Trophoblast cell (in vitro differentiated cells and primary cell): ENCODE measurements around the gene ZBED4.

ENCODE experiments used
- DNase-seq, 2 donors: peaks; one replicate each; pipeline ENCODE4 v3.0.0-alpha.2; 2016
- H2AFZ ChIP-seq: 2 replicates; pipeline ENCODE4 v1.6.1; 2013; ENCODE audit warnings: low read length, moderate library complexity, mild to moderate bottlenecking; ENCODE audit not compliant: insufficient read depth, poor library complexity
- H2AK5ac ChIP-seq: 2 replicates; pipeline ENCODE4 v1.6.1; 2013; ENCODE audit warnings: mild to moderate bottlenecking, low read length
- H2BK120ac ChIP-seq: 2 replicates; pipeline ENCODE4 v1.6.1; 2013; ENCODE audit warnings: low read length, mild to moderate bottlenecking, moderate library complexity; ENCODE audit not compliant: insufficient read depth, poor library complexity
- H2BK12ac ChIP-seq: 2 replicates; pipeline ENCODE4 v1.6.1; 2013; ENCODE audit warnings: mild to moderate bottlenecking, low read length, moderate library complexity
- H2BK5ac ChIP-seq: 2 replicates; pipeline ENCODE4 v1.6.1; 2013; ENCODE audit warnings: low read length, low read depth, moderate library complexity, mild to moderate bottlenecking; ENCODE audit not compliant: poor library complexity
- H3K14ac ChIP-seq: 2 replicates; pipeline ENCODE4 v1.6.1; 2013; ENCODE audit warnings: mild to moderate bottlenecking, low read length
- H3K18ac ChIP-seq: 2 replicates; pipeline ENCODE4 v1.6.1; 2013; ENCODE audit warnings: mild to moderate bottlenecking, low read length
- H3K23ac ChIP-seq: 2 replicates; pipeline ENCODE4 v1.6.1; 2013; ENCODE audit warnings: low read length
- H3K27ac ChIP-seq: 2 replicates; pipeline ENCODE4 v1.5.1; 2013; ENCODE audit warnings: low read depth, mild to moderate bottlenecking, inconsistent platforms, low read length, moderate library complexity
- H3K27me3 ChIP-seq: 2 replicates; pipeline ENCODE4 v1.6.1; 2013; ENCODE audit warnings: inconsistent platforms, mild to moderate bottlenecking, low read length, moderate library complexity; ENCODE audit not compliant: insufficient read depth
- H3K36me3 ChIP-seq, 2 experiments: 1 replicate in 1 of 2; 2 replicates in 1 of 2; pipeline ENCODE4 v1.6.1; 2013; ENCODE audit warnings: low read length in 2 of 2, mild to moderate bottlenecking in 2 of 2, moderate library complexity in 1 of 2; ENCODE audit not compliant: insufficient read depth in 2 of 2, control insufficient read depth in 1 of 2
- H3K4ac ChIP-seq: 2 replicates; pipeline ENCODE4 v1.6.1; 2013; ENCODE audit warnings: low read depth, mild to moderate bottlenecking, low read length, moderate library complexity
- H3K4me1 ChIP-seq, 2 experiments: 1 replicate in 1 of 2; 2 replicates in 1 of 2; pipeline ENCODE4 v1.6.1; 2013; ENCODE audit warnings: low read length in 2 of 2, mild to moderate bottlenecking in 2 of 2, moderate library complexity in 1 of 2; ENCODE audit not compliant: insufficient read depth in 2 of 2, control insufficient read depth in 1 of 2
- H3K4me2 ChIP-seq: 2 replicates; pipeline ENCODE4 v1.6.1; 2013; ENCODE audit warnings: inconsistent platforms, mild to moderate bottlenecking, low read length, moderate library complexity
- H3K4me3 ChIP-seq: 2 replicates; pipeline ENCODE4 v1.5.1; 2013; ENCODE audit warnings: mild to moderate bottlenecking, low read depth, low read length, inconsistent platforms
- H3K79me1 ChIP-seq: one replicate; pipeline ENCODE4 v1.6.1; 2013; ENCODE audit warnings: low read length
- H3K79me2 ChIP-seq: 2 replicates; pipeline ENCODE4 v1.6.1; 2013; ENCODE audit warnings: low read length, mild to moderate bottlenecking; ENCODE audit not compliant: control insufficient read depth, insufficient read depth, poor library complexity
- H3K9ac ChIP-seq: 2 replicates; pipeline ENCODE4 v1.6.1; 2013; ENCODE audit warnings: mild to moderate bottlenecking, low read length
- H3K9me3 ChIP-seq: 2 replicates; pipeline ENCODE4 v1.6.1; 2013; ENCODE audit warnings: low read depth, mild to moderate bottlenecking, control low read depth, inconsistent platforms, low read length; ENCODE audit not compliant: insufficient read depth
- H4K12ac ChIP-seq: 2 replicates; pipeline ENCODE4 v1.6.1; 2013; ENCODE audit warnings: low read depth, mild to moderate bottlenecking, low read length, moderate library complexity
- H4K8ac ChIP-seq: 2 replicates; pipeline ENCODE4 v1.6.1; 2013; ENCODE audit warnings: low read depth, mild to moderate bottlenecking, low read length, moderate library complexity
- H4K91ac ChIP-seq: one replicate; pipeline ENCODE4 v1.6.1; 2013; ENCODE audit warnings: low read depth, mild to moderate bottlenecking, low read length, moderate library complexity
- WGBS: extraction: QIAGEN DNeasy Blood & Tissue Kit; methylation state at CpG from one replicate; pipeline ENCODE4 v1.1.7; 2013; ENCODE audit warnings: missing lambda C conversion rate; ENCODE audit not compliant: insufficient read length, insufficient coverage; ENCODE audit errors: extremely low coverage; 5-methylcytosine and 5-hydroxymethylcytosine counted together

The ZBED4 gene

DNA sequence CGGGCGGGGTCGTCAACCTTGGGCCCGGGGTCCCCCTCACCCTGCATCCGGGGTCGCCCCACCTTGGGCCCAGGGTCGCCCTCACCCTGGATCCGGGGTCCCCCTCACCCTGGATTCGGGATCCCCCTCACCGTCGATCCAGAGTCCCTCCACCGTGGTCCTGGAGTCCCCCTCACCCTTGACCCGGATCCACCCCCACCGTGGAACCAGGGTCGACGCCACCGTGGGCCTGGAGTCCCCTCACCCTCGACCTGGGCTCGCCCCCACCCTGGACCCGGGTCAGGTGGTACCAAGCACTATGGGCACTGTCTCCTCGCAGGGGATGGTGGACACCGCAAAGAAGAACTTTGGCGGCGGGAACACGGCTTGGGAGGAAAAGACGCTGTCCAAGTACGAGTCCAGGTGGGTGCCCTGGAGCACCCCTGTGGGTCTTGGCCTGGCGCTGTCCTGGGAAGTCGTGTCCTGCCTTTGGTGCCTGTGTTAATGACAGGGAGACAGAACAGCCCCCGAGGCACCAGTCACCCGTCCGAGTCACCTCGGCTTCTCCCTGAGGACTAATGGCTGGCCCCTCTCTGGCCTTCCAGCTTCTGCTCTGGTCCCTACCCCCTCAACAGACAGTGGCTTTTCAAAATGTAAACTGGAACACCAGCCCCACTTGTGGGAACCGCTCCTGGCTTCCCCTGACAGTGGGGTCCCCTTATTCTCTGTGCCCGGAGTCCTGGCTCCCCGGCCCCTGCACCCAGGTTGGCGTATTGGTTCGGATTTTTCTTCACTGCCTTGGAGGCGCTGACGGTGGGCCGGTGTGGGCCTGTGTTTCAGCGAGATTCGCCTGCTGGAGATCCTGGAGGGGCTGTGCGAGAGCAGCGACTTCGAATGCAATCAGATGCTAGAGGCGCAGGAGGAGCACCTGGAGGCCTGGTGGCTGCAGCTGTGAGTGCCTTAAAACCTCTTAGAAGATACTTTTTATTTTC is 65.6 kb downstream of the ZBED4 start:
- Histone ChIP-seq H2BK12ac (no peak overlapping the region), H2BK5ac (peak overlapping the region; percentile 4), H3K27me3 (no peaks in the 10 kb centered on the region), H3K4me2 (peak overlapping the region; percentile 87), H3K36me3 (peaks cover 20 to 25% of the 10 kb centered on the region in 2 experiments), H3K23ac (no peak overlapping the region), H3K14ac (peak overlapping the region; percentile 87), H3K4me1 (peaks cover 5 to 12% of the 10 kb centered on the region in 2 experiments), H4K91ac (peak overlapping the region; percentile 45), H3K4me3 (peak overlapping the region; percentile 89), H2AK5ac (peak overlapping the region; percentile 1), H3K9ac (peak overlapping the region; percentile 91), H4K8ac (peak overlapping the region; percentile 51), H3K9me3 (peaks cover 2% of the 10 kb centered on the region), H2AFZ (peak overlapping the region; percentile 6), H2BK120ac (peak overlapping the region; percentile 73), H3K79me1 (peaks cover 11% of the 10 kb centered on the region), H3K4ac (peak overlapping the region; percentile 7), H3K79me2 (peaks cover 8% of the 10 kb centered on the region), H4K12ac (peak overlapping the region; percentile 50), H3K27ac (peak overlapping the region; percentile 10), H3K18ac (peak overlapping the region; percentile 26)
- DNase-seq = no peak
- WGBS = no CpG with 5 or more reads among the region's 47 CpGs

GRCh38 chr22:49920859-49921258 is 67.2 kb downstream of the ZBED4 start:
- Histone ChIP-seq H4K91ac (no peak overlapping the region), H3K36me3 (peaks cover 30 to 35% of the 10 kb centered on the region in 2 experiments), H3K27ac (no peak overlapping the region), H3K4ac (no peak overlapping the region), H3K4me3 (no peak overlapping the region), H2AFZ (no peak overlapping the region), H3K9ac (no peak overlapping the region), H3K4me2 (no peak overlapping the region), H3K4me1 (peaks cover 5 to 12% of the 10 kb centered on the region in 2 experiments), H3K14ac (no peak overlapping the region), H2BK120ac (no peak overlapping the region), H3K79me2 (peaks cover 8% of the 10 kb centered on the region), H3K18ac (no peak overlapping the region), H2AK5ac (no peak overlapping the region), H3K27me3 (no peaks in the 10 kb centered on the region), H3K23ac (no peak overlapping the region), H4K8ac (no peak overlapping the region), H3K9me3 (peaks cover 2% of the 10 kb centered on the region), H2BK5ac (no peak overlapping the region), H2BK12ac (no peak overlapping the region), H3K79me1 (peaks cover 11% of the 10 kb centered on the region), H4K12ac (no peak overlapping the region)
- no peak for DNase-seq
- WGBS = no CpG with 5 or more reads among the region's 18 CpGs

- H2BK12ac ChIP-seq = no peak overlapping the region
- H3K4me2 ChIP-seq = no peak overlapping the region
- no peak overlapping the region for H3K4ac ChIP-seq
- no CpG with 5 or more reads among the region's 35 CpGs for WGBS
- H3K18ac ChIP-seq = no peak overlapping the region
- no peak overlapping the region for H3K23ac ChIP-seq
- H3K9me3 ChIP-seq = peaks cover 2% of the 10 kb centered on the region
- H3K27me3 ChIP-seq = no peaks in the 10 kb centered on the region
- peaks cover 11% of the 10 kb centered on the region for H3K79me1 ChIP-seq
- no peak overlapping the region for H3K9ac ChIP-seq
- no peak overlapping the region for H4K8ac ChIP-seq
- no peak overlapping the region for H3K4me3 ChIP-seq
- H3K79me2 ChIP-seq = peaks cover 8% of the 10 kb centered on the region
- H3K27ac ChIP-seq = no peak overlapping the region
- no peak overlapping the region for H3K14ac ChIP-seq
- H2BK5ac ChIP-seq = no peak overlapping the region
- H2AK5ac ChIP-seq = no peak overlapping the region
- peaks cover 31 to 37% of the 10 kb centered on the region in 2 experiments for H3K36me3 ChIP-seq
- no peak overlapping the region for H2BK120ac ChIP-seq
- DNase-seq = no peak
- H4K91ac ChIP-seq = no peak overlapping the region
- no peak overlapping the region for H2AFZ ChIP-seq
- H4K12ac ChIP-seq = no peak overlapping the region
- H3K4me1 ChIP-seq = peaks cover 5 to 12% of the 10 kb centered on the region in 2 experiments
These were observed 68.0 kb downstream of the ZBED4 start for GRCh38 chr22:49921508-49922278.

- Histone ChIP-seq H3K4ac (no peak overlapping the region), H3K18ac (no peak overlapping the region), H2BK12ac (no peak overlapping the region), H3K4me2 (no peak overlapping the region), H3K27me3 (no peaks in the 10 kb centered on the region), H3K4me3 (no peak overlapping the region), H3K4me1 (peaks cover 5 to 9% of the 10 kb centered on the region in 2 experiments), H3K79me2 (peaks cover 8% of the 10 kb centered on the region), H3K14ac (no peak overlapping the region), H2AFZ (no peak overlapping the region), H3K79me1 (peaks cover 11% of the 10 kb centered on the region), H4K91ac (no peak overlapping the region), H3K27ac (no peak overlapping the region), H2BK5ac (no peak overlapping the region), H3K36me3 (peaks cover 32 to 37% of the 10 kb centered on the region in 2 experiments), H2AK5ac (no peak overlapping the region), H2BK120ac (no peak overlapping the region), H3K23ac (no peak overlapping the region), H3K9me3 (peaks cover 2% of the 10 kb centered on the region), H4K12ac (no peak overlapping the region), H3K9ac (no peak overlapping the region), H4K8ac (no peak overlapping the region)
- no peak for DNase-seq
- WGBS = no CpG with 5 or more reads among the region's 22 CpGs
These were observed 68.8 kb downstream of the ZBED4 start for GRCh38 chr22:49922484-49922883.
